CD4-positive, alpha-beta T cell treated with Interleukin-15 for 1 hour (primary cell): Measurements from ENCODE around the gene IRAG1.

Experiments used
- DNase-seq: peaks from one replicate; pipeline ENCODE4 v3.0.0-alpha.2; 2020

Gene IRAG1

GRCh38 chr11:10666556-10667520, 26.7 kb downstream of the IRAG1 start:
- DNase-seq, result no peak

DNA sequence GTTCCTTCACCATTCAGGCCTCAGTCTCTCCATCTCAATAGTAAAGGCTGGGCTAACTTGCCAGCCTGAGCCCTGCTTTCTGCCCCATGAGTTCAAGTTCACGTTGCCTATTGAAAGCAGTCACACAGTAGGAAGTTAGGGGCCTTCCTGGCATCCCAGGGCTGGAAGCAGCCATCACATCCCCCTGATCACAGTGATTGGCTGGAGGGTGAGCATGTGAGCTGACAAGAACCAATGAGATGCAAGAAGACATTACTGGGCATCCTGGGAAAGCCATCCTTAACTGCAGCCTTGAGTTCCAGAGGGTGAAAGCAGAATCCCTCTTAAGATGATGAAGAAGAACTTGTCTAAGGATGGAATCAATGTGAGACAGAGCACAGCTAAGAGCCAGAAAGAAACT, 29.1 kb downstream of the IRAG1 start:
- DNase-seq, result no peak

DNA sequence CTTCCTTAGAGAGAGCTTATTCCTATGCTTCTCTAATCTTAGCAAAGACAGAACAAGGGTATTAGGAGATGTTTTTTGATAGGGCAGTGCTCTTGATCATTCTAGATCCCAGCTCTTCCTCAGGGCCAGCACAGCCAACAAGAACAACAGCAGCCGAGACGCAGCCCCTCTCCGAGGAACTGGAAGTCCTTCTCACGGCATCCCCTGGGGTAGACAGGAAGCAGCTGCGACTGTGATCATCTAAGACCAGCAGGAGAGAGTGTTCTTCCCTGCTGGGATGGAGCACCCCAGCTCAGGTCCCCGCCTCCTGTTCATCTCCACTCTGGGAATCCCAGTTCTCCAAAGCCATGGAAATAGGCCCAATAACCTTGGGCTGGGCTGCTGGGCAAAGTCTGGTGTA, 29.6 kb downstream of the IRAG1 start:
- DNase-seq, result no peak

GRCh38 chr11:10663365-10663764, 30.2 kb downstream of the IRAG1 start:
- no peak for DNase-seq

DNA sequence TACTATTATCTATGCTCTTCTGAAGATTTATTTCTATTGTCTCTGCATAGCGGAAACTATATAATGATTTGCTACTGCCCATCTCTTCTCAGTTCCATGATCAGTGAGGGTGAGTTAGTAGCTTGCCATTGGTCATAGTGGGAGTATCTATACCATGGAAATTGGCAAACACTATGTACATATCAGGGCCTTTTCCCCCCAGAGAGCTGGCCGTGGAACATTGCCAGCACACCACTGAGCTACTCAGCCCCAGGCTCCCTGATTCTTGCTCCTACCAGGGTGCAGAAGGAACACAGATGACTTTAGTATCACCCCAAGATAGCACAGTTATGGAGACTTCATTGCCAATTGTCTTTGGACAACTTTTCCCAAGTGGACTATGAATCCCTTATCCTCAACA, 33.2 kb downstream of the IRAG1 start:
- no peak for DNase-seq

DNA sequence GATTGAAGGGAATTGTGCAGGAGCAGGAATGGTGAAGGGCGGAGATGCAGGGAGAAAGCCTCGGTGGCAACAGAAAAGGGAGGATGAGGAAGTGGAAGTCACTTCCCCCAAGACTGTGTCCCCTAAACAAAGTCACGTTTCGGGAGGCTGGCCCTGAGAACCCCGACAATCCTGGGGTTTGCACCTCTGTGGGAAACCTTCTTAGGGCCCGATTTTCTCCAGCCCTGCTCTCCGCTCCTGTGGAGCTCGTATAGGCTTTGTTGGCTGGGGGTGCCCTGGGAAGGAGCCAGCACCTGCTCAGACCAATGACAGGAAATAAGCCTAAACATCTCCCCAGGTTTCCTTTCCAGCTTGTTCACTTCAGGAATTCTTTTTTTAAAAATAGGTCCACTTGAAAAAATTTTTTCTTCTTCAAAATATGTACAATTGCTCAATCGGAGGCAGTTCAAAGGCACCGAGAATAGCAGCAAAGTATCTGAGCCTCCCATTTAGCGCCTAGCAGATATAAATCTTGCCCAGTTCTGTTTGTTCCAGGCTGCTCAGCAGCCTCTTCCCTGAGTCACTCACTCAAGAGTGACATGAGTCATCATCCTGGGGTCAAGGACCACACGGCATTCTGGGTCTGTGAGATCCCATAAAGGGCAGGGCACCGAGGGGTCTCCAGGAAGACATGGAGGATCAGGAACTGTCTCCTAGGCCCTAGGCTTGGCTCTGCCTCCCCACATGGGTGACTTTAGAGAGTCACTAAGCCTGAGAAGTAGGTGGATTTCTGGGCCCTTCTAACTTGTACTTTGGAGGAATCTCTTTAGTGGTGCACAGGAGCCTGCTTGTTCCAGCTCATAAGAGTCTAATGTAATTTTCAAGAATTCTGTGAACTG, 34.0 kb downstream of the IRAG1 start:
- peak; percentile 24 for DNase-seq

DNA sequence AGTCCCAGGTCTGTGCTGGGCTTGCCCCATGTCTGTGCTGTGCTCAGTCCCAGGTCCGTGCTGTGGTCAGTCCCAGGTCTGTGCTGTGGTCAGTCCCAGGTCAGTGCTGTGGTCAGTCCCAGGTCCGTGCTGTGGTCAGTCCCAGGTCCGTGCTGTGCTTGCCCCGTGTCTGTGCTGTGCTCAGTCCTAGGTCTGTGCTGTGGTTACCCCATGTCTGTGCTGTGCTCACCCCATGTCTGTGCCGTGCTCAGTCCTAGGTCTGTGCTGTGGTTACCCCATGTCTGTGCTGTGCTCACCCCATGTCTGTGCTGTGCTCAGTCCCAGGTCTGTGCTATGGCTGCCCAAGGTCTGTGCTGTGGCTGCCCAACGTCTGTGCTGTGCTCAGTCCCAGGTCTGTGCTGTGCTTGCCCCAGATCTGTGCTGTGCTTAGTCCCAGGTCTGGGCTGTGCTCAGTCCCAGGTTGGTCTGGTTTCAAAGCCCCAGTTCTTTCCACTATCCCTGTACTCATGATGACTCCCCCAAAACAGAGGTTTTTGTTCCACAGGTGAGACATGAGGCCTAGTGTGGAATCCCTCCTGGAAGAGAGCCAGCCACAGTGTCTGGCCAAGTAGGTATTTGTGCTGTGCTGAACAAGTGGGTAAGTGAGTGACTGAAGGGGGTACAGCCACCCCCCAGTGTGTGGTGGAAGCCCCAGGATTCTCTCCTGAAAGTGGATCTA, 34.8 kb downstream of the IRAG1 start:
- DNase-seq, result no peak

DNA sequence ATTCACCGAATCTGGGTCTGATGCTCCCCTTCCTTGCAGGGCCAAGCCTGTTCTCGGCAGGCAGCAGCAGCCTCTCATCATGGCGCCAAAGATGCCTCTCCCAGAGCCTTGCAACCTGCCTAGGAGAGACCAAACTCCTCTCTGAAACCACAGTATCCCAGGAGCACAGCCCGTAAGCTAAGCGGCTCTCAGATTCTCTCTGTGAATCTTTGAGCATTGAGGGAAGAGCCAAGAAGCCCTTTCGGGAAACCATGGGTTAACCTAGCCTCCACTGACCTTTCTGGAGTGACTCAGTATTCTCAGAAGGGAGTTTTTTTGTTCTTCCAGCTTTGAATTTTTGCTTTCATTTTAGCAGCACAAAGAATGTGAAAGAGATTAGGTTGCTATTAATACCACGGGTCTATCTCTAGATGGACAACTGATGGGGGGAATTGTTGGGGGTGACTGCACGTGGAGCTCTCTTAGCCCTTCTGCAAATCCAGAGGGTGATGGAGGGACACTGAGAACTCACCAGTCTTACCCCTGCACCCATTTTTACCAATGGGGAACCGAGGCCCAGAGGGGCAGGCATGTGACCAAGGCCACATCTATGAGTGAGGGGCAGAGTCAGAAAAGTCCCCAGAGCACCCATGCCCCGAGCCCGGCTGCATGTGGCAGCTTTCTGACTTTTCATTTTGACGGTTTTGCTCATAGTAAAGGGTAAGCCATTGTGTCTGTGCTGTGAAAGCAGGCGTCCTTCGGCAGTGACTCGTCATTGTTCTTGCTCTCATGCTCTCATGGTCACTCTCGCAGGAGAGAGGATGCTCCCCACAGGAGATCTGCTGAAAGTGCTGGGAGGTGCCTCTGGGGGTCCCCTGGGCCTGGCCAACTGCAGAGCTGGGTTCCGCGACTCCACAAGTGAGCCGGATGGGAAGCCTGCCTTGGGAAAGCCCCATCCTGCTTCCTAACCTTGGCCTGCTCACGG, 36.0 kb downstream of the IRAG1 start:
- DNase-seq, result no peak

DNA sequence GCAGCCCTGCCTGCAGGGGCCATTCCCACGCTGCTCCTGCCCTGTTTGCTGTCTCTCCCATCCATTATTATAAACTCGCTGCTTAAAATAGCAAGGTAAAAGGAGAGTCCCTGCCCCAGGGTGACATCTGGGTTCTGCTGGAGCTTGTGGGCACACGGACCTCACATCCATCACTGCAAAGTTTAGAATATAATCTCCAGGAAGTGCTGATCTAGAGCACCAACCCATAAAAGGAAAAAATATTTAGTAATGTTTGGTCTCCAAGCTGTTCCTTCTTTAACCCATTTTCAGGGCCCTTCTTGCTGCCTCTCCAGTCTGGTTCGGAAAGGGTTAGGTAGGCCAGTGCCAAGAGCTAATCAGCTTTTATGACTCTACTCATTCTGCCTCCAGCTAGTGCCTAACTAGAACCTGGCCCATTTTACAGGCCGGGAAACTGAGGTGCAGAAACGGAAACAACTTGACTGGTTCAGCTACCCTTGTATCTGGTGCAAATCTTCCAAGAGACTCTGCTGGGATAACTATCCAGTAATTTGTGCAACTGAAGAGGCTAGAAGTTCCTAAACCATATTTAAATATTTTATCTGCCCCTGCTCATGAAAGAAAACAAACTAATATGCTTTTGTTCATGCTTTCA, 37.5 kb downstream of the IRAG1 start:
- DNase-seq, result no peak

GRCh38 chr11:10655227-10655626, 38.3 kb downstream of the IRAG1 start:
- no peak for DNase-seq

DNA sequence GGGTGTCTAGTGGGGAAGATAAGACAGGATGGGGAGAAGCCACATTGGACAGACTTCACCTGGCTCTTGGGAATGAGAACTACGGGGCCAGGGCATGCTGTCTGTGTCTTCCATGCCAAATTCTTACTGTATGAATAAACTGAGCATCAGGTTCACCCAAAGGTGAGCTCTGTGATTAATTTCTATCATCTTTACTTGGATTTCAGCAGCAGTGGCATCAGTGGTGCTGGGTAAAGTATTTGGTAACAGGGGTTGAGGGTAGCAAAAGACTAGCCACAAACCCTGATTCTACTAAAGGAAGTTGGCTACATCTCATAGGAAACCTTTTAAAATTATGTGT, 38.8 kb downstream of the IRAG1 start:
- no peak for DNase-seq

- DNase-seq, result peak; percentile 43
Observed at GRCh38 chr11:10653946-10654810, 39.4 kb downstream of the IRAG1 start.

DNA sequence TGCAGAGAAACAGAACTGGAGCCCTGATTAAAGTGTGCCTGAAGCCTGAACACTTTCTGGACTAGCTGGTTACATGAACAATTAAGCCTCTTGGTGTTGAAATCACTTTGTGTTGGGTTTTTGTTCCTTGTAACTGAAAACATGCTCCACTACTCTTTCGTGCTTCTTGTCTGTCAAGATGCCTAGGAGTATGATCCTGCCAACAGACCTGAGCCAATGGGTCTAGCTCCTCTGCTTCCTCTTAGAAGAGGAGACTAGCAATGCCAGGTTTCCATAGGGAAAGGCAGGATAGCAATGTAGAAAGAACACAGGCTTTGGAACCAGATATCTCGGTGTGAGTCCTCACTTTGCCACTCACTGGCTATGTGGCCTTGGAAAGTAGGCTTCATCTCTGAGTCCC, 40.3 kb downstream of the IRAG1 start:
- no peak for DNase-seq

GRCh38 chr11:10651656-10652361, 41.7 kb downstream of the IRAG1 start:
- no peak for DNase-seq

GRCh38 chr11:10650630-10651029, 42.9 kb downstream of the IRAG1 start:
- no peak for DNase-seq

- no peak for DNase-seq
Observed at GRCh38 chr11:10650166-10650565, 43.4 kb downstream of the IRAG1 start.

- no peak for DNase-seq
Observed at GRCh38 chr11:10648871-10649270, 44.7 kb downstream of the IRAG1 start.

DNA sequence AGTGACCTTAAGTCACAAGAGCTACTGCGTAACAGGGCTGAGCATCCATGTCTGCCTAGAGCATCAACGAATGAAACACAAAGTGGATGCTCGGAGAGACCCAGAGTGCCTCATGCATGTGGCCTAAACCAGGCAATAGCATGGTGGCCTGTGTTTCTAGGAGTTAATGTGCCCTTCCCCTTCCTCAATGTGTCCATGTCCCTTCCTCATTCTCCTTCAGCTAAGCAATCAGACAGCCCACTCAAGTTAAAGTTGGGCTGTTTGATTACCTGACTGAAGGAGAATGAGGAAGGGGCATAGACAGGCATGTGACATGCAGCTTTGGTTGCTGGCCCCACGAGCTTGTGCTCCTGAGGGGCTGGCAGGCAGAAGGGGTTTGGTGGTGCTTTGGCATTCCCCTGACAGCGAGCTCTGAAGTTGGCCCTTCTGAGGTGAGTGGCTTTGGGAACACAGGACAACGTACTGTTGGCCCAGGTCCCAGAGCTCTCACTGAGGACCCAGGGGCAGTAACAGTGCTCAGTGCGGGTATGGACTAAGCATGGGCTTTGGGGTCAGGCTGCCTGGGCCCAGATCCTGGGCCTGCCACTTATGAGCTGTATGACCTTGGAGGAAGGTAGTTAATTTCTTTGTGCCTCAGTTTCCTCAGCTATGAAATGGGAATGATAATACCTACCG, 46.7 kb downstream of the IRAG1 start:
- DNase-seq, result no peak

- DNase-seq, result no peak
Observed at GRCh38 chr11:10646005-10646404, 47.5 kb downstream of the IRAG1 start.
